Spleen (tissue), 11 donors: ENCODE measurements around the gene PARN. TPM values are rescaled to one million over a fixed set of nuclear protein-coding genes. Genes with fewer than 3 reads are reported as not detected.

ENCODE experiments used
- DNase-seq: peaks from one replicate; pipeline ENCODE4 v3.0.0-alpha.2; 2020
- H3K27ac ChIP-seq, 8 donors: fragments of 200-600 bp; sonication (generic) in 7 of 8; 1 replicate in 4 of 8; 2 replicates in 4 of 8; pipeline versions ENCODE4 v1.5.0 to v1.8.0; 2016 to 2021; ENCODE audit warnings: inconsistent platforms in 4 of 8, mild to moderate bottlenecking in 4 of 8, moderate library complexity in 1 of 8
- H3K27me3 ChIP-seq, 7 donors: fragments of 200-600 bp; sonication (generic) in 6 of 7; replicated peaks in 1 of 7; 1 replicate in 4 of 7; 2 replicates in 3 of 7; pipeline versions ENCODE4 v1.5.0 to v1.8.0; 2016 to 2021; ENCODE audit warnings: inconsistent platforms in 3 of 7, mild to moderate bottlenecking in 1 of 7
- H3K36me3 ChIP-seq, 6 donors: fragments of 200-600 bp; sonication (generic) in 5 of 6; 1 replicate in 4 of 6; 2 replicates in 2 of 6; pipeline versions ENCODE4 v1.5.0 to v1.8.0; 2016 to 2021; ENCODE audit warnings: inconsistent platforms in 2 of 6
- H3K4me1 ChIP-seq, 6 donors: fragments of 200-600 bp; sonication (generic) in 5 of 6; 1 replicate in 3 of 6; 2 replicates in 3 of 6; pipeline versions ENCODE4 v1.5.0 to v1.8.0; 2016 to 2021; ENCODE audit warnings: inconsistent platforms in 3 of 6
- H3K4me3 ChIP-seq, 8 donors: fragments of 200-600 bp; sonication (generic) in 7 of 8; 1 replicate in 4 of 8; 2 replicates in 4 of 8; pipeline versions ENCODE4 v1.5.0 to v1.8.0; 2016 to 2021; ENCODE audit warnings: inconsistent platforms in 4 of 8, mild to moderate bottlenecking in 4 of 8, moderate library complexity in 2 of 8
- H3K9me3 ChIP-seq, 8 donors: fragments of 200-600 bp; sonication (generic) in 7 of 8; 1 replicate in 4 of 8; 2 replicates in 4 of 8; pipeline versions ENCODE4 v1.5.0 to v1.8.0; 2016 to 2021; ENCODE audit warnings: inconsistent platforms in 4 of 8
- POLR2A ChIP-seq, 3 donors: fragments of 450-650 bp; IDR thresholded peaks; one replicate each; pipeline ENCODE4 v1.5.1; 2017; ENCODE audit warnings: antibody characterized with exemption in 3 of 3, mild to moderate bottlenecking in 1 of 3
- POLR2AphosphoS5 ChIP-seq, 3 donors: sonication (generic); formaldehyde crosslinking; IDR thresholded peaks; one replicate each; pipeline ENCODE4 v1.5.1; 2017; ENCODE audit warnings: antibody characterized with exemption in 3 of 3
- WGBS, 5 donors: extraction: QIAGEN DNeasy Blood & Tissue Kit in 3 of 5; methylation state at CpG; one replicate each; pipeline versions ENCODE4 v1.1.5 to v1.1.7; 2013 to 2018; 5-methylcytosine and 5-hydroxymethylcytosine counted together
- intact Hi-C: fragments of 100-400 bp; cut with DNase I; formaldehyde crosslinking; loops from one replicate; pipeline ENCODE4 v1.15.0; 2023; ENCODE audit warnings: low total_unique reads
- polyA plus RNA-seq, 3 donors: library from polyadenylated mRNA; stranded (reverse); fragments of 200-250 nt; gene quantifications; one replicate each; pipeline ENCODE4 v1.2.1, GENCODE V29; 2013
- total RNA-seq, 7 donors: library from RNA; depleted of rRNA in 3 of 7; stranded (reverse); fragments of >200 nt in 3 of 7; fragmentation: NEBNext Ultra II Directional in 4 of 7; extraction: Animal tissue kit (Norgen Biotek cat#: 25700) in 4 of 7; gene quantifications; one replicate each; pipeline versions ENCODE4 v1.1.0 to v1.2.1, GENCODE V29; 2016 to 2021
- TF ChIP-seq, protein P1 (sequence below), 11 experiments: fragments of 200-600 bp in 7 of 11; fragments of 450-650 bp in 4 of 11; sonication (generic) in 4 of 11; IDR thresholded peaks in 8 of 11; conservative IDR thresholded peaks in 3 of 11; 1 replicate in 7 of 11; 2 replicates in 4 of 11; pipeline versions ENCODE4 v1.4.0 to v1.8.0; 2016 to 2021; ENCODE audit warnings: antibody characterized with exemption in 11 of 11, inconsistent platforms in 4 of 11, mild to moderate bottlenecking in 1 of 11
- donor health status: healthy with polysubstance abuse.
- donor health status: DM: no; HTN: no; CAD: no; lungs with moderate emphysema.
- donor health status: DM: no; HTN: no; CAD: no.
- donor health status: Bipolar disorder and iron deficiency.
- donor health status: healthy.
- donor health status: DM: no; HTN: no; CAD: no.
- donor health status: DM: yes; HTN: yes; CAD: no.

Gene PARN
- total and polyA plus RNA-seq, 10 donors: 10.3 to 49.0 (median 35.6) TPM

DNA sequence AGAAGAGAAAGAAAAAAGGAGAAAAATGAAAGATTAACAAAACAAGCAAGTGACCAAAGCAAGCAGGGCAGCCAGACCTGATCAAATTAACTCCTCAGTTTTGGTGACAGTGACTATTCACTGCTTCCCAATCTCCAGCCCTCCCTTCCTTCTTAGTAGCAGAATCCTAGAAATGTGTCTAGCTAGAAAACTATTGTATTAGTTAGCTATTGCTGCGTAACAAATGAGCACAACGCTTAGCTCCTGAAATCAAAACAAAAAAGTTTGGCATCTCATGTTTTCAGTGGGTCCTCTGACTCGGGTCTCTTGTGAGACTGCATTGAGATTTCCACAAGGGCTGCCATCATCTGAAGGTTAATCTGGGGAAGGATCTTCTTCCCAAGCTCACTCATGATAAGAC is 213.9 kb downstream of the PARN start:
- TF ChIP-seq POLR2AphosphoS5 (IDR thresholded peaks at IDR 0.05) (no peak), POLR2A (IDR thresholded peaks at IDR 0.05) (no peak)
- TF ChIP-seq, protein P1, sequence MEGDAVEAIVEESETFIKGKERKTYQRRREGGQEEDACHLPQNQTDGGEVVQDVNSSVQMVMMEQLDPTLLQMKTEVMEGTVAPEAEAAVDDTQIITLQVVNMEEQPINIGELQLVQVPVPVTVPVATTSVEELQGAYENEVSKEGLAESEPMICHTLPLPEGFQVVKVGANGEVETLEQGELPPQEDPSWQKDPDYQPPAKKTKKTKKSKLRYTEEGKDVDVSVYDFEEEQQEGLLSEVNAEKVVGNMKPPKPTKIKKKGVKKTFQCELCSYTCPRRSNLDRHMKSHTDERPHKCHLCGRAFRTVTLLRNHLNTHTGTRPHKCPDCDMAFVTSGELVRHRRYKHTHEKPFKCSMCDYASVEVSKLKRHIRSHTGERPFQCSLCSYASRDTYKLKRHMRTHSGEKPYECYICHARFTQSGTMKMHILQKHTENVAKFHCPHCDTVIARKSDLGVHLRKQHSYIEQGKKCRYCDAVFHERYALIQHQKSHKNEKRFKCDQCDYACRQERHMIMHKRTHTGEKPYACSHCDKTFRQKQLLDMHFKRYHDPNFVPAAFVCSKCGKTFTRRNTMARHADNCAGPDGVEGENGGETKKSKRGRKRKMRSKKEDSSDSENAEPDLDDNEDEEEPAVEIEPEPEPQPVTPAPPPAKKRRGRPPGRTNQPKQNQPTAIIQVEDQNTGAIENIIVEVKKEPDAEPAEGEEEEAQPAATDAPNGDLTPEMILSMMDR (IDR thresholded peaks at IDR 0.05 in 8 of 11, conservative IDR thresholded peaks at IDR 0.05 in 3 of 11): no peak
- no peaks in the 10 kb centered on the region for H3K4me1 ChIP-seq
- intact Hi-C loops: no loop called here
- no peaks in the 10 kb centered on the region for H3K27me3 ChIP-seq
- H3K27ac ChIP-seq: no peak overlapping the region
- H3K9me3 ChIP-seq: peaks cover 0 to 7% (median 0%) of the 10 kb centered on the region in 8 donors
- no peaks in the 10 kb centered on the region for H3K36me3 ChIP-seq
- no peak overlapping the region for H3K4me3 ChIP-seq
- no peak for DNase-seq
- WGBS, 5 donors: 92 to 97% (median 96%) methylated on average over 3 of the region's 3 CpGs

DNA sequence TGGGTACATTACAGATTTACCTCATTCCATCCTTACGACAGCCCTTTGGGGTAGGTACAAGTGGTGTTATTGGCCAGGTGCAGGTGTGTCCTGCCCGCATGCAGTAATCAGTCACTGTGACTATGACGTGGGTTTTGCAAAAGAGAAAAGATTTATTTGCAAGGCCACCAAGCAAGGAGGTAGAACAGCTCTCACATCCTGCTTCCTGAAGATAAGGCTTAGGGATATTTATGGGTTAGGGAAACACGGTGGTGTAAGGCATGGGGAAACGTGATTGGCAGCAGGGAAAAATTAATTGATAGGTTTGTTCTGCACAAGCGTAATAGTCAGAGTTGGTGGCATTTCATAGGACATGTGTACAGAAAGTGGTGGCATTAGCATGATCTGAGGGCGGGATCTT is 214.8 kb downstream of the PARN start:
- Histone ChIP-seq H3K27ac (no peak overlapping the region), H3K27me3 (no peaks in the 10 kb centered on the region), H3K9me3 (peaks cover 0 to 7% (median 0%) of the 10 kb centered on the region in 8 donors), H3K4me3 (no peak overlapping the region), H3K4me1 (no peaks in the 10 kb centered on the region), H3K36me3 (no peaks in the 10 kb centered on the region)
- WGBS, 5 donors: 39 to 43% (median 42%) methylated on average over 7 of the region's 7 CpGs
- TF ChIP-seq, protein P1 (IDR thresholded peaks at IDR 0.05 in 8 of 11, conservative IDR thresholded peaks at IDR 0.05 in 3 of 11): no peak
- TF ChIP-seq POLR2AphosphoS5 (IDR thresholded peaks at IDR 0.05): peak in 1 of 3 donors; percentile 30
- intact Hi-C loops: no loop called here
- no peak for DNase-seq

DNA sequence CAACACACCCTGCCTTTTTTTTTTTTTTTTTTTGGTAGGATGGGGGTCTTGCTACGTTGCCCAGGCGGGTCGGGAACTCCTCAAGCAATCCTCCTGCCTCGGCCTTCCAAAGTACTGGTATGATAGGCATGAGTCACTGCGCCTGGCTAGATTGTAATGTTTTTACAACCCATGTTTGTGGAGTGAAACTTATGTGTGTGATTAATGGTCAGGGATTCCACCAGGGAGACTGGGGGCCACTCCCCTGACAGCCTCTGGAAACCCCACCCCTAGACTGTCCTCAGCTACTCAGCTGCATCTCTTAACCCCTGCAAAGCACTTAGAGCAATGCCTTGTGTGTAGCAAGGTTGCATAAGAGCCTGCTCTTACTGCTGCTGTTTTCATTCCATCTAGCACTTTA is 220.5 kb downstream of the PARN start:
- WGBS, 5 donors: 80 to 93% (median 83%) methylated on average over 5 of the region's 5 CpGs
- Histone ChIP-seq H3K9me3 (no peaks in the 10 kb centered on the region), H3K27ac (no peak overlapping the region), H3K27me3 (no peaks in the 10 kb centered on the region), H3K4me3 (no peak overlapping the region), H3K36me3 (no peaks in the 10 kb centered on the region), H3K4me1 (peaks cover 0 to 4% (median 0%) of the 10 kb centered on the region in 6 donors)
- no peak for DNase-seq
- TF ChIP-seq POLR2AphosphoS5 (IDR thresholded peaks at IDR 0.05) (no peak), POLR2A (IDR thresholded peaks at IDR 0.05) (no peak)
- TF ChIP-seq, protein P1 (IDR thresholded peaks at IDR 0.05 in 8 of 11, conservative IDR thresholded peaks at IDR 0.05 in 3 of 11): no peak
- intact Hi-C loops: no loop called here

DNA sequence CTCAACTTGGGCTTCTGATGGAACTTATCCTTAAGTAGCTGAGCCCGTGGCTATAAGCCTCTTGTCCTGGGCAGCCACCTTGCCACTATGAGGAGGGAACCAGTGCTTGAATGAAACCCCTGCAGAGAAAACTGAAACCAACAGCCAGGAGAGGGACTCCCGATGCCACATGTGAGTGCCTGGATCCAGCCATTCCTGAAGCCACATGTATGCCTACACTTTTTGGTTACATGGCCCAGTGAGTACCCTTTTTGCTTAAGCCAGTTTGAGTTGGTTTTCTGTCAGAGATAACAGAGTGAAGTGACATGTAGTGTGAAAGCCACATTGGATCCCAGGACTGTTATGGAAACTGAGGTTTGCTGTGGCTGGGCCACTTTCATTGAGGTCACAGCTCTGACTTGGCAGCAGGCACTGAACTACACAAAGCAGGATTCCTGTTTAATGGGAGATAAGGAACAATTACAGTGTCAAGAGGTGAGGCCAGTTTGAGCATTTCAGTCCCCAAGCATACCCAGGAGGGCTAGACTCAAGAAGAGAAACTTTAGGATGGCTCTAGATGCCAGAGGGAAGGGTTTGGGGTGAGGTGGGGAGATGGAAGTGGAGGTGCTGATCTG is 222.2 kb downstream of the PARN start:
- no peak for DNase-seq
- H3K36me3 ChIP-seq: no peaks in the 10 kb centered on the region
- H3K27ac ChIP-seq: no peak overlapping the region
- peaks cover 0 to 4% (median 0%) of the 10 kb centered on the region in 6 donors for H3K4me1 ChIP-seq
- intact Hi-C loops: no loop called here
- H3K27me3 ChIP-seq: no peaks in the 10 kb centered on the region
- WGBS, 5 donors: 91 to 97% (median 96%) methylated on average over 2 of the region's 2 CpGs
- no peak overlapping the region for H3K4me3 ChIP-seq
- H3K9me3 ChIP-seq: no peaks in the 10 kb centered on the region
- TF ChIP-seq POLR2A (IDR thresholded peaks at IDR 0.05) (no peak), POLR2AphosphoS5 (IDR thresholded peaks at IDR 0.05) (no peak)
- TF ChIP-seq, protein P1 (IDR thresholded peaks at IDR 0.05 in 8 of 11, conservative IDR thresholded peaks at IDR 0.05 in 3 of 11): no peak
